Measurements from ENCODE around the gene PFDN4.

Gene PFDN4

DNA sequence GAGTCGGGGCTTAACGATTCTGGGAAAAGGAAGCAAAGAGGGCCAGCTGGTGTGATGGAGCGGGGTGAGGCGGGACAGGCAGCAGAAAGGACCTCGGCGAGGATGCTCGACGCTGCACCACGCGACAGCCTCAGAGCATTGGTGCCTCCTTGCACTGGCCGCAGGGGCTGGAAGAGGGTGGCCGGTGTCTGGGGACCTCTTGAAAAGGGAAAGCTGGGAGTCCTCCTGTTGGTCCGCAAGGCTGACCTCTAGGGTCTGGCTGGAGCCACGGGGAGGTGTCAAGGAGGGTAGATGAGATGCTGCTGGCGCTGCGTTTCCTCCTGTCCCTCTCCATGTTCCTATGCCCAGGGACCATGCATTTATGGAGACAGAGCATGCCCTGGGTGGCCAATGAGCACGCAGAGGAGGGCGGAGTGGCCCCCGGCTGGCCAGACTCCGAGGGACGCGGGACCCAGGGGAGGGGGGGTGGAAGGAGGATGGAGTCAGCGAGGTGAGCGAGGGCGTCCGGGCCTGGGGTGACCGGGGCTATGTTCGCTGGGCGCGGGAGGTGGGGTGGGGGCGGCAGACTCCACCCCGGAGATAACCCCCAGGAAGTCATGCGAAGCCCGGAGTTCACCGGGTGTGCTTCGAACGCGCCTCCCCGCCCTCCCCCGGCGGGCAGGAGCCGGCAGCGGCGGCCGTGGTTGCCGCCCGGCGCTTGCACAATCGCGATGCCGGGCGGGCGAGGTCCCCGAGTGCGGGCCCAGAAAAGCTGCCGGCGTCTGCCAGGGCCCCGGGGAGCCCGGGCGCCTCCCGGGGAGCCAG lies 34.0 kb upstream of the PFDN4 start, which contains the start of gene CYP24A1:
Gene CYP24A1 (minus strand): TSS at position 334 of the 804 bp plus-strand sequence. CDS start 407 bp downstream, outside the sequence.
- DNase-seq (ENCODE audit: low read depth) = peak; percentile 59

DNA sequence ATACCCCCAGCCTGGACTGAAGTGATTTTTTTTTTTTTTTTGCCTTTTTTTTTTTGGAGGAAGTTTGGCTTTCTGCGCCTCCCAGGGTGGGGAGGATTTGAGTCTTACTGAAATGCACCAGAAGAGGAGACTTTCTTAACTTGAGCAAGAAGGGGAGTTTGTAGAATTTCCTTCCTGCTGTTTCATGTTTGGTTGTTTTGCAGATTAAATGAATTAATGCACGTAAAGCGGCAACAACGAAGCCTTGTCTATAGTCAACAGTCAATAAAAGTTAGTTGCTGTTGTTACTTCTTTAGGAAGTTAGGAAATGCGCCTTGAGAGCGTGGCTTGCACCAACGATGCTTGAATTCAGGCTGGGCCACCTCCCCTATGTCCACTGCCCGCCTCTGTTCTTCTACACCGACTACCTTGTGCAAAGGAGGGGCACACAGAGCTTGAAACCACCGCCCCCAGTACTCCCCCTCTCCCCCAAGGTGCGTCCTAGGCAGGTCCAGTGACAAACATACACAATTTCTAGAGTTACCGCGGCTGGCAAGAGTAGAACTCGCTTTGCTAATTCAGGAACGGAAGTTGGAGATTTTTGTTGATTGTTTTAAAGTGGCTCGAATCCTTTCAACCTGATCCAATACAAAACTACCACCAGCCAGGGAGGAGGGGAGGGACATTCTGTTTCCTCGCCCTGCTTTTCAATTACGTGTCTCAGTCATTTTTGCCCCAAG lies 33.3 kb upstream of the PFDN4 start:
- no peak for DNase-seq (ENCODE audit: low read depth)

DNA sequence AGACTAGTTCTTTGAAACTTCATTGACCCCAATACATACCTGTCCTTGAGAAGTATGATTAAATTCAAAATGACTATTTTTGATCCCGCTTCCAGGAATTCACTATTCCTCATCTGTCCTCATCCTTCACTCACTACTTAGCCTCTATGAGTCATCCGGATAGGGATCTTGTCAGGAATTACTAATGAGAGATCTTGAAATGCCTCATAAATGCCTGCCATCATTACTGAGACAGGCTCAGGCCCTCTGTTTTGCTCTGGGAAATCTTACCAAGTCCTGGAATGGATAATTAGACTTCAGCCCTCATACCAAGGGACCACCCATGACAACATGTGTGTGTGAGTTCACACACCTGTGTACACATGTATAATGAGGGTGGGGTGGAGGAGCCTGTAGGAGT lies 31.3 kb upstream of the PFDN4 start:
- no peak for DNase-seq (ENCODE audit: low read depth)

DNA sequence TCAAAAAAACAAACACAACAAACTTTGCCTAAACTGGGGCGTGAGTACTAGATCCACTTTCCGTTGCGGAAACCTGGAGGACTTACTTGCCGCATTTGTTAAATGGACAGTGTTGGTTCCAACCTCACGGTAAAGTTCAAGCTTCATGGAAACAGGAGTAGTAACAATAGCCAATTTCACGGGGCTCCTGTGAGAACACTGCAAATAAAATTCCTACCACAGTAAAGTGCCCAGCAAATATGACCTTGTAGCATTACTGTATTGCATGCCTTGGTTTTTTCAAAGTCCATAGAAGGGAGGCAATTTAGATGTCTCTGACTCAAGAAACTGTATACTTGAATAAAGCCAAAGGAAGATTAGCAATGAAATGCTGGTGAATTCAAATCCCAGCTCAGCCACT lies 30.5 kb upstream of the PFDN4 start:
- DNase-seq (ENCODE audit: low read depth) = no peak

DNA sequence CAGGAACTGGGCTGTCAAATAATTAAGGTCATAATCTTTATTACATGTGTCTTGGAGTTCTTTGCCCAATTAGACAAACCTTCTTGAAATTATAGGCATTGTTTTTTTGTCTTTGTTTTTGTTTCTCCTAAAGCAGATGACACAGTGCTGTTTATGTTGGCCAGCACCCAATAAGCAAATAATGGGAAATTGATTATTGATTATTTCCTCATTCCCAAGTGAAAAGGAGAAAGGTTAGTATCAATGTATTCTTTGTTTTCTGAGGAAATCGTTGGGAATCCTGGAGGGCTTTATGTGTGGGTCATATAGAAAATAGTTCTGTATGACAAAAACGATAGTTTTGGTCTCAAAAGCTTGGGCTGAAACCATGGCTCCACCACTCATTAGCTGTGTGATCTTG lies 29.6 kb upstream of the PFDN4 start:
- no peak for DNase-seq (ENCODE audit: low read depth)

DNA sequence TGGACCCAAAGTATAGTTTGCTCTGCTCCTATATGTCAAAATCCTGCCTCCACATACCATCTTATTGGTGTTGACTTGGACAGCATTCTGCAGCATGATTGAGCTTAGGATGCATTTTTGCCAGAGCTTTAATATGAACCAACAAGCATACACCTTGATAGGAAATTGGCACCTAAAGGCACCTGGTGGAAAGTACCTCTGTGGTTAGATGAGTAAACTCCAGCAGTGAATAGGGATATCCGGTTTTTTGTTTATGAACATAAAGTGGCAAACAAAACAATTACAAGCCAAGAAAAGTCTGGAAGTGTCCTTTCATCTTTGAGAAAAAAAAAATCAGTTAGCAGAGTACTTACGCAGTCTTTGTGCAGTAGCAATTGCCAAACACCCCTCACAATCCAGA lies 27.9 kb upstream of the PFDN4 start:
- DNase-seq (ENCODE audit: low read depth) = no peak

DNA sequence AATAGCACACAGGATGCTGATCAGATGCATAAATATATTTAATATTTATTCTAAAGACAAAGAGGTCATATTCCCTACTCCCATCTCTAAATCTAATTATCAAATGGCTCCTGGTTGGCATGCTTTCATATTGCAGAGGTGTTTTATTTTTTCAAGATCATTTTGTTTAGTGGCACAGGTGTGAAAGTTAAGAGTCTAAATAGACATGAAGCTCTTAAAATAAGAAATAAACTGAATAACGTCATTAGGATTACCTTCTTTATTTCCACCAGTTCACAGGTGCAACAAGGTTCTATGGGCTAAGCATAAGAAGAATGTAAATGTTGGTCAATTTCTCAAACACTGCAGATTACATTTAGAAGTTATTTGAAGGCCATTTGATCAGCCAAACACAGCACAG lies 27.0 kb upstream of the PFDN4 start:
- no peak for DNase-seq (ENCODE audit: low read depth)

DNA sequence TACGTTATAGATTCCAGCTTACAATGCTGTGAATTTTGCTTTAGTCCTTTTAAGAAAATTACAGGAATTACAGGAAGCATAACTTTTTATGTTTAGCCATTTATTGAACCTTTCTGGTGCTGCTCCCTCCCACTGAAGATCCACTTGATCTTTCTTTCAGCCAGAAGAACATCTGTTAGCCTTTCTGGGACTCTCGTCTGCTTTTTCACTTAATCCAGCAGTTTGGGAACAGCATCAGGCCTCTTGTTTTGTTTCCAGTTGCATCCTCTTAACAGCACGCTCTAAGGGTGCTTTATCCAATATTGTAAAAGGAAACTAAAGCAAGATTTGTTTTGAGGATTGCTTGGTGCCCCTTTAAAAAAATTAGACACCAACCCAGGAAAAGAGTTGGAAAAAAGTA lies 23.8 kb upstream of the PFDN4 start:
- DNase-seq (ENCODE audit: low read depth) = no peak

DNA sequence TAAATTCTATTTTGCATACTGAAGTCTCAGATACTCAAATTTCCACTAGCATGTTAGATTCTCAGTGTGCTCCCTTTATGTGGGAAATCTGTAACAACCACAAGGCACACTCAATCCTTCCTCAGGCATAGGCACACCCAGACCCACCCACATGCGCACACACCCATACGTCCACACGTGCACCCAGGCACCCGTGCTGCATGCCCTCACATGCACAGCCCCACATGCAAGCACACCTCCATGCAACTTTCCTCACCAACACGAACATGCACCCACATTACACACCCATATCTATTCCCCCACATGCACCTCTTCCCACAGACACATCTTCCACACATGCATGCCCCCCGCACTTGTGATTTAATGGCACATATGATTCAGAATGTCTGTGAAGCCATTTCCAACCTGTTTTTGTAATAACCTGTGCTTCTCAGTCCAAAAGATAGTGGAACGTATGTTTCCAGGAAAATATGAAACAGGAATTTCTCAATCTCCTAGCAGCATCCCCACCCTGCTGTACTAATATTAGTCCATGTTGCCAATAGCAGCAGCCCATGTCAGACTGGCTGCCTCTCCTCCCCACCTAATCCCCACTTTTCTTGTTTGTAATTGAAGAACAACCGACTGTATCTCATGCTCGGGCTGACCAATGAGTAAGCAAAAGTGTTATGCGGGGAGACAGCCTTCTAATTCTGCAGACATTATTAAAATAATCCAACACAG lies 22.8 kb upstream of the PFDN4 start:
- DNase-seq (ENCODE audit: low read depth) = no peak

DNA sequence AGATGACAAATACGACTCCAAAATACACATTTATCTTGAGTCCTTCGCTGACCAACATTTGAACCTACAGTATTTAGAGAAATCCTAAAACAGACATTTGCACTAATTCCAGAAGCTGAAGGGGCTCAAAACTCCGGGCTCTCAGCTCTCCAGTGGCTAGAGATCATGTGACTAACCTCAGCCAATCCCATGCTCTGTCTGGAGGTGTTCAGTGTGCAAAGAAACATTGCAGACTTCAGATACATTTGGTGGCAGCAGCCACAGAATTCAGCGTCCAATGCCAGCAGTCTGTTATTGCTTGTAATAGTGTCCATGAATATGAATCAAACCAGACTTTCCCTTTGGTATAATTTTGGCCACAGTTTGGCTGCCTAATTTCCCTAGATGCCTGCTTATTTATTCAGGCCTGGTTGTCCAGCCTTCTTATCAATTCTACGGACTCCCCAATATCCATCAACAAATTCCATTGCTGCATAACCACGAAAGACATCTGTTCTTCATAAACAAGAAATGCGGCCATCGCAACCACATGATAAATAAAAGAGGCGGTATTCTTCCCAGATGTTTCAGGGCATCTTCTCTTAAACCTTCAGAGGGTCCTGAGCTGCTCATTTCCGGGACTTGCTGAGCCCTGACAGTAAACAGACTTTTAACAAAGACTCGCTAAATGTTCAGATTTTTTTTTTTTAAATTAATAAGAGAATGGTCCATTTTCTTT lies 19.6 kb upstream of the PFDN4 start:
- no peak for DNase-seq (ENCODE audit: low read depth)

DNA sequence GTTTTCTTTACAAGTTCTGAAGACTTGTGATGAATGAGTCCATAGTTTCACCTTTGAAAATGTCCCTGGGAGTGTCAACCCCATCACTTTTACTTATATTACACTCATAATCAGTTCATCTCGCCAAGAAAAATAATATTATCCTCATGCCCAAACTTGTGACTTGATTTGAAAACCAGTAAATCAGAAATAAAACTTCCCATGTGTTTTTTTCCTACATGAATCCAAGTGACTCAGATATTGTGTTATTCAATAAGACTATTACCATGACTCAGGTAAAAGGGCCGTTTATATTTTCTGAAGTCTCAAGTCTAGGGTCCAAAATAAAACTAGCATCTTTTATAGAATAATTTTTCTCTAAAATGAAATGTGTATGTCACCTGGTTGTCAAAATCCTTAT lies 18.3 kb upstream of the PFDN4 start:
- no peak for DNase-seq (ENCODE audit: low read depth)

DNA sequence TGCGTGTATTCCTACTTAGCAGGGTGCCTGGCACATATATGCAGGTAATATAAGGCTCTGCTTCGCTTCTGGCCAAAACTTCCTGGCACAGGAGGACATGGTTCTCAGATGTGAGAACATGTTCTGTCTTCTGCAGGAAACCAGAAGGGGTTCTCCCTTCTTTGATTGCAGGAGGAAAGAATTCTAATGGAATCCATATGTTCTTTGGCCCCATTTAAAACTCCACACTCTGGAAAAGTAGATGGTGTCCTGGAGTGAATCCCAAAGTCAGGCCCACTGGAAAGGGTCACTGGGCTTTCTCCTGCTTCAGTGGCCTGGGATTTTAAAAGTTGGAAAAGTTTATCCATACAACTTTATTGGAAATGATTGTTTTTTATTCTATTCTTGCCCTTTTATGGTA lies 17.7 kb upstream of the PFDN4 start:
- DNase-seq (ENCODE audit: low read depth) = no peak

DNA sequence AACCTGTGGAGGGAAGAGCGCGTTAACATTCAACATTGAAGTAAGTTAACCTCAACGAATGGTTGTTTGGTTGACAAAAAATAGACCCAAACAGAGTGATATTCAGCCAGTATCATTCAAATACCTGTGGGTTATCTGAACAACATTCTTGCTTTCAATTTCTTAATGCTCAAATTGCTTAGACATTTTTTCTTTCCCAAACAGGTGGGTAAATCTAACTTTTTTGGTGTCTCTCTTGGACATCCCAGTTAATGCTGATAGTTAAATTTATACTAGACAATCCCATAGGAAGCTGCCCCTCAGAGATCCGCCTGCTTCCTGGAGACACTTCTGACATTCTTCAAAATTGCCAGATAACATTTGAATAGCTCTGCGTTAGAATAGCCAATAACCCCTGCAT lies 14.1 kb upstream of the PFDN4 start:
- no peak for DNase-seq (ENCODE audit: low read depth)

DNA sequence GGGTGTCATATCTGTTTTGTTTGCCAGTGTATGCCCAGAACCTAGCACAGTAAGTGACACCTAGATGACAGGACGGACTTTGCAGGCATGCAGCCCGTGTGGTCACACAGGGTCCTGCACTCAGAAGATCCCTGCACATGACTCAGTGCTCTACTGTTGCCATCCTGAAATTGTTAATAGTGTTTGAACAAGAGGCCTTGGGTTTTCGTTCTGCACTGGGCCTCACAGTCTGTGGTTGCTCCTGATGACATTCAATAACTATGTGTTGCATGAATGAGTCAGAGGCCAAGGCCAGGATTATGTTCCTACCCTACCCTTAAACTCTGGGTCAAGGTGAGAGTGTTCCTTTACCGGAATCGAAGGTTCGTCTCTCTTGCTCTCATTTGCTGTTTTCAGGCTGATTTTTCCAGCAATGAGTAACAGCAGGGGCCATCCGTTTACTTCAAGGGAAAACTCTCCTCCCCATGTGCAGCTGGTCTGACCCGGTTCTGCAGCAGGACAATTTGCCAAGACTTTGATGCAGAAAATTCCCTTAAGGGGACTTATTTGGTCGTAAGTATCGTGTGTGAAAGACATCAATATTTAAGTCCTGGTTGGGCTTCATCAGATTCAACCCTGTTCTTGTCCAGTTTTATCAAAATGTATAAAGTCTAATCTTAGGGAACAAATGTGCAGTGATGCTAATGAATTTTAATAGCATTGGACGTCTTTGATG lies 13.0 kb upstream of the PFDN4 start:
- no peak for DNase-seq (ENCODE audit: low read depth)

DNA sequence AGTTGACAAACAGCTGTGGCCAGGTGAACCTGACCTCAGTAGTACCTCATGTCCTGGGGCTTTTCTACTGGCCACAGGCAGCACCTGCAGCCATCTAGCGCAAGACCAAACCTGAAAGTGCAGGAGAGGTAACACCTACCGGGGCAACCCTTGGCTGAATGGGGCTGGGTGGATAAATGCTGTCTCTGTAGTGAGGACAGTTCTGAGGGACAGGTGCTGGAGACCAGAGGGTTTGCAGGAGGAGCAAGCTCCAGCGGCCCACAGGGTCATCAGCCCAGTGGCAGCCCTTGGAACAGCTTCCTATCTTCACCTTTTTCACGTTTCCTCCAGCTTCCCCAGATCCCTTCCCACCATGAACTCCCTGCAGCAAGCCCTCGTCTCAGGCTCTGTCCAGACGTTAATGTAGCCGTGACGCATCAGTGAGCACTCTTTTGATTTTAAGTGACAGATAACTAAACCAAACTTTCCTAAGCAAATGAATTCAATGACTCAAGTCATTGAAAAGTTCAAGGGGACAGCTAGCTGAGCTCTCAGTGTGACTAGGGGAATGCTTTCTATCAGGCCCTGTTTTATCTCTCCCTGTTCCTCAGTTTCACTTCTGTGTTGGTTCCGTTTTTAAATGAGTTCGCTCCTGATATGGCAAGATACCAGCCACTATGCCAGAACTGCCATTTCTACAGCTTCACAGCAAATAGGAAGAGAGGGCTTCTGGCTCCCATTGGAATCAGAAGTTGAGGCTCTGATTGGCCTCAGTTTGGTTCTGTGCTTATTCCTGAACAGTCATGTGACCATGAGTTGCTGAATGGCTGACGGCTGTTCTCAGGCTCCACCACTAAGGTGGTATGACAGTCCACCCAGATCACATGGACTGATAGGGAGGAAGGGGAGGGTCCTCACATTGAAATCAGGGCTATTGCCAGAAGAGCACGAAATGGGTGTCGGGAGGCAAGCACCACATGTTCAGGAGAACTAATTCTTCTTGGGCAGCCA lies 12.1 kb upstream of the PFDN4 start:
- DNase-seq (ENCODE audit: low read depth) = no peak

DNA sequence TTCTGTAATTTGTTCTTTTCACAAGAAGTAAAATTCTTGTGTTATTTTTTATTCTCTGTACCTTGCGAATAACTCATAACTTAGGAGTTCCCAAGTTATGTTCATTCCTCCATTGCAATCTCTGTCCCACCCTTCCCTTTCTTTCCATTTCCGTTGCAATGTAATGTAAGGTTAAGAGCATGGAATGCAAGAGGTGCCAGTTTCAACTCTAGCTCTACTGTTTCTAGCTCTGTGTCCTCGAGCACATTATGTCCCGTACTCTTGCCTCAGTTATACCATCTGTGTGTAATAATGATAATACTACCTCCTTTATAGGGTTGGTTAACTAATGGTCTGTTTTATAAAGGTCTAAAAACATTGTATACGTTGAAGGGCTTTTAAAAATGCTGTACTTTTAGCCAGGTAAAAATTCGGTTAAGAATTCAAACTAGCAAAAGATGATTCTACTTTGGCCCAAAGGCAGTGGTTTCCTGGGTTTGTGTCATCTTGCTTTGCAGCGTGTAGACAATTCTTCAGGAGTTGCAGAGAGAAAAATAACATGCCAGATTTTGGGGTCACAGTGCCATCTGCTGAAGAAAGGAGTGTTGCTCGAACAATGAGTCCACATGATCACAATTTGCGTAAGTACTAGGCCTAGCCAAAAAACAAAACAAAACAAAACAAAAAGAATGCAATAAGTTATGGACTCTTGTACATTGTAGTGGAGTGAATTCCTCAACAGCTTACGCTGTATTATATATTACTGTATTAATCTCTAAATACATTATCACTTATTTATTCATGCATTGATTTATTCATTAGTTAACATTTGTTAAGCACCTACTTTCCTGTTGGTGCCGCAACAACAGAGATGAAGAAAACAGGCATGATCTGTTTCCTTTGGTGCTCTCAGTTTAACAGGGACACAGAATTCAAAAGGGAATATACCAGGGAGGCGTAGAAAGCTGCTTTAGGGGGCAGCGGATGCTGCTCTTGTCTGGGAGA lies 10.0 kb upstream of the PFDN4 start:
- DNase-seq (ENCODE audit: low read depth) = no peak

DNA sequence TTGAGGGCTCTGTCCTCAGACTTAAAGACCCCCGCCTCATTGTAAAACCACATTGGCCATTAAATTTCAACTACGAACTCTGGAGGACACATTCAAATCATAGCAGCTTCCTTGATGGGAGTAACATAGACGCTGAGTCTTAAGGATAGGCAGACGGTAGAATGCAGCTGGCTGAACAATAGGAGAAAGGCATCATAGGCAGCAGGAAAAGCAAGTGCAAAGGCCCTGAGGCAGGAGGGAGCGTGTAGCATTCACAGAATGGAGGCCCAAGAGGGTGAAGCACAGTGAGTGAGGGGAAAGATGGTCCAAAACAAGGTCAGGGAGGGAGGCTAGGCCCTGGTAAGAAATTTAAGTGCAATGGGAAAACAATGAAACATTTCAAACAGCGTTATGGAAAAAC lies 8.6 kb upstream of the PFDN4 start:
- no peak for DNase-seq (ENCODE audit: low read depth)

DNA sequence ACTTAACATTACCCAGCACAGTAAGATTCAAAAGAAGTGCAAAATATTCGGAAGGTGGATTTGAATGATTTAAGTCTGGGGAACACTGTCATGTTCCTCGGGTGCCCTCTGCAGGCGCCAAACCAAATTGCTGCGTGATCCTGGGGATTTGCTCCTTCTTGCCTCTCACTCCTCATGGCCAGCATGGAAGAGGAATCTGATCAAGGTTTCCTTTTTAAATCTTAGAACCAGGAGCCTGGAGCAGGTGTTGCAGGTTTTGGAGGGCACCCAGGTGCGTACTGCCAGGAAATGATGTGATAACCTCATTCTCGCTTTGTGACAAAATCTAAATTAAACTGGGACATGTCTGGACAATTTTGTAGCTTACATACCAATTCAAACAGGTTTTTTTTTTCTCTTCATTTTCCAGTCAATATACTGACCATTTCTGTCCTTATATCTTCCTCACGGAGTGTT lies 8.1 kb upstream of the PFDN4 start:
- DNase-seq (ENCODE audit: low read depth) = no peak
